Right lobe of liver (tissue), 6 donors: Measurements from ENCODE around the gene LAMA1. TPM values are rescaled to one million over a fixed set of nuclear protein-coding genes. Genes with fewer than 3 reads are reported as not detected.

Experiments used
- ATAC-seq, 4 donors: fragments of 200-7000 bp; cut with Tn5 transposase; one replicate each; pipeline ENCODE4 v1.9.1; 2020; ENCODE audit warnings: mild to moderate bottlenecking in 4 of 4, moderate library complexity in 4 of 4
- DNase-seq, 3 donors: peaks; one replicate each; pipeline ENCODE4 v3.0.0-alpha.2; 2020
- H3K27ac ChIP-seq, 3 donors: fragments of 200-600 bp; one replicate each; pipeline ENCODE4 v1.8.0; 2022
- H3K27me3 ChIP-seq, 2 donors: fragments of 200-600 bp; one replicate each; pipeline ENCODE4 v1.8.0; 2022
- H3K36me3 ChIP-seq, 4 donors: fragments of 200-600 bp; sonication (generic) in 1 of 4; one replicate each; pipeline versions ENCODE4 v1.5.1 to v1.8.0; 2017 to 2022; ENCODE audit warnings: control low read depth in 1 of 4
- H3K4me1 ChIP-seq, 4 donors: fragments of 200-600 bp; sonication (generic) in 1 of 4; one replicate each; pipeline versions ENCODE4 v1.5.1 to v1.8.0; 2017 to 2022; ENCODE audit warnings: control low read depth in 1 of 4
- H3K4me3 ChIP-seq, 3 donors: fragments of 200-600 bp; one replicate each; pipeline ENCODE4 v1.8.0; 2022
- H3K9me3 ChIP-seq, 4 donors: fragments of 200-600 bp; sonication (generic) in 1 of 4; one replicate each; pipeline versions ENCODE4 v1.5.1 to v1.8.0; 2017 to 2022; ENCODE audit warnings: control low read depth in 1 of 4
- POLR2A ChIP-seq: fragments of 450-650 bp; IDR thresholded peaks from one replicate; pipeline ENCODE4 v1.6.1; 2017; ENCODE audit warnings: antibody characterized with exemption, mild to moderate bottlenecking
- WGBS: methylation state at CpG from one replicate; pipeline ENCODE4 v1.1.6; 2018; ENCODE audit warnings: low coverage, low lambda C conversion rate; ENCODE audit not compliant: insufficient coverage; ENCODE audit errors: missing lambda C conversion rate; 5-methylcytosine and 5-hydroxymethylcytosine counted together
- intact Hi-C, 2 donors: fragments of 100-400 bp; cut with DNase I; formaldehyde crosslinking; loops; one replicate each; pipeline versions ENCODE4 v1.11.2 to v1.14.1; 2022
- total RNA-seq, 6 experiments: library from RNA; depleted of rRNA in 2 of 6; stranded (reverse); fragments of >200 nt in 2 of 6; fragmentation: NEBNext Ultra II Directional in 3 of 6; extraction: Animal tissue kit (Norgen Biotek cat#: 25700) in 3 of 6; gene quantifications; one replicate each; pipeline versions ENCODE4 v1.1.0 to v1.2.4, GENCODE V29; 2016 to 2023
- TF ChIP-seq, protein P1 (sequence below), 4 donors: fragments of 200-600 bp in 3 of 4; fragments of 450-650 bp in 1 of 4; IDR thresholded peaks; one replicate each; pipeline versions ENCODE4 v1.5.1 to v1.8.0; 2016 to 2022; ENCODE audit warnings: antibody characterized with exemption in 4 of 4, mild to moderate bottlenecking in 2 of 4
- donor health status: DM: no; HTN: yes; CAD: no.
- donor health status: DM: no; HTN: no; CAD: no.
- donor health status: DM: no; HTN: no; CAD: no.
- donor health status: DM: no; HTN: yes; CAD: no.
- donor health status: DM: no; HTN: yes; CAD: no.

The LAMA1 gene
- total RNA-seq, 6 experiments from 2014 or later: 0.06 to 0.56 (median 0.29) TPM

DNA sequence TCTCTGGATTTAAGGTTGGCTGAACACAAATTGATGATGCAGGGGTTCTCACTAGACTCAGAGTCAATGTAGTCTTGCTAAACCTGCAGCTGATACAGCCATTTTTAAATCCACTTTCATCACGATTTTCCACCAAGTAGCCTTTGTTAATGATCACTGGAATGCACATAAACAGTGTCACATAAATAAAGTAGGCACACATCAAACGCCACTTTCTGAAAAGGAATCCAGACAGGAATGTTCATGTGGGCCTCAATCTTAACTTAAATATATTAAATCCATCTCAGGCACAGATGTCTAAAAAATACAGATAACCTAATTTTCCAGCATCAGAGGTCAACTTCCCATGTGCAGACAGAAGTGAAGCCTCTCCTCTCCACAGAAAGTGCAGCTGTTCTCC, 58.3 kb downstream of the LAMA1 start:
- no peak for DNase-seq
- 45% methylated on average over 2 of the region's 2 CpGs for WGBS
- Histone ChIP-seq H3K27me3 (no peaks in the 10 kb centered on the region), H3K4me3 (no peak overlapping the region), H3K4me1 (no peaks in the 10 kb centered on the region), H3K9me3 (no peaks in the 10 kb centered on the region), H3K36me3 (no peaks in the 10 kb centered on the region), H3K27ac (no peak overlapping the region)
- ATAC-seq: no peak
- TF ChIP-seq, protein P1, sequence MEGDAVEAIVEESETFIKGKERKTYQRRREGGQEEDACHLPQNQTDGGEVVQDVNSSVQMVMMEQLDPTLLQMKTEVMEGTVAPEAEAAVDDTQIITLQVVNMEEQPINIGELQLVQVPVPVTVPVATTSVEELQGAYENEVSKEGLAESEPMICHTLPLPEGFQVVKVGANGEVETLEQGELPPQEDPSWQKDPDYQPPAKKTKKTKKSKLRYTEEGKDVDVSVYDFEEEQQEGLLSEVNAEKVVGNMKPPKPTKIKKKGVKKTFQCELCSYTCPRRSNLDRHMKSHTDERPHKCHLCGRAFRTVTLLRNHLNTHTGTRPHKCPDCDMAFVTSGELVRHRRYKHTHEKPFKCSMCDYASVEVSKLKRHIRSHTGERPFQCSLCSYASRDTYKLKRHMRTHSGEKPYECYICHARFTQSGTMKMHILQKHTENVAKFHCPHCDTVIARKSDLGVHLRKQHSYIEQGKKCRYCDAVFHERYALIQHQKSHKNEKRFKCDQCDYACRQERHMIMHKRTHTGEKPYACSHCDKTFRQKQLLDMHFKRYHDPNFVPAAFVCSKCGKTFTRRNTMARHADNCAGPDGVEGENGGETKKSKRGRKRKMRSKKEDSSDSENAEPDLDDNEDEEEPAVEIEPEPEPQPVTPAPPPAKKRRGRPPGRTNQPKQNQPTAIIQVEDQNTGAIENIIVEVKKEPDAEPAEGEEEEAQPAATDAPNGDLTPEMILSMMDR (IDR thresholded peaks at IDR 0.05): no peak
- no peak for TF ChIP-seq POLR2A
- intact Hi-C loops: no loop called here

DNA sequence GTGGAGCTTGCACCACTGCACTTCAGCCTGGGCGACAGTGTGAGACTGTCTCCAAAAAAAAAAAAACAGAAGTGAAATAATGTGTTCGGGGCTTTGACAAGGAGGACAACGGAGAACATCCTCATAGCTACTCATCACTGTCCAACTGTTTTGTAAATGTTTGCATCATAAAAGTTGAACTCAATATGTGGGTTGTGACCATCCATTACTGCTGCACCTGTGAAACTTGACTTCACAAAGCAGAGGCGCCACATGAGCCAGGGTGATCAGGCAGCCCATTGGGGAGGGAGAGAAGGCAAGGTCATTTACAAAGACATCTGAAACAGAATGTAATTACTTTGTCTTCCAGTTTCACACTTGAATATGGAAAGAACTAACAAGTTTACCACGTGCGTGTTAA, 61.6 kb downstream of the LAMA1 start:
- no peak for ATAC-seq
- Histone ChIP-seq H3K4me3 (no peak overlapping the region), H3K9me3 (no peaks in the 10 kb centered on the region), H3K36me3 (no peaks in the 10 kb centered on the region), H3K27me3 (no peaks in the 10 kb centered on the region), H3K27ac (no peak overlapping the region), H3K4me1 (no peaks in the 10 kb centered on the region)
- WGBS: 74% methylated on average over 5 of the region's 6 CpGs
- intact Hi-C loops: no loop called here
- no peak for DNase-seq
- TF ChIP-seq POLR2A: no peak
- TF ChIP-seq, protein P1 (IDR thresholded peaks at IDR 0.05): no peak

DNA sequence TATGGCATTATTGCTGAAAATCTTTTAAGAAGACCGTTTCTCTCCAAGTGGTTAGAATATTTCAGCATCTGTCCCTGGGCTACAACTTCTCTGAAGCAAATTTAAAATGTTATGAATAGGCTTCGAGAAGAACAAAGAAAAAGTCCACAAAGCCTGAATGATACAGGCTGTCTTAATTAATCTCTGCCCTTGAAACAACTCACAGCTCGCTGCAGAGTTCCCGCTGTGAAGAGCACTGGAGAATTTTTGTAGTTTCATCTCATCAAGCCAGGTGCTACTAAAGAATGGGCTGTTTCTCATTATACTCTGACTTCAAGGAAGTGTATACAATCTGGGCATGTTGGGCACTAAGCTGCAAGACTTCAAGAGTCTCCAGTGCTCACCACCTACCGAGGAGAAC, 67.6 kb downstream of the LAMA1 start:
- Histone ChIP-seq H3K4me1 (no peaks in the 10 kb centered on the region), H3K4me3 (no peak overlapping the region), H3K27me3 (no peaks in the 10 kb centered on the region), H3K9me3 (no peaks in the 10 kb centered on the region), H3K27ac (no peak overlapping the region), H3K36me3 (no peaks in the 10 kb centered on the region)
- ATAC-seq: no peak
- DNase-seq: no peak
- TF ChIP-seq POLR2A: no peak
- TF ChIP-seq, protein P1 (IDR thresholded peaks at IDR 0.05): no peak
- intact Hi-C loops: no loop called here
- 75% methylated on average over 5 of the region's 5 CpGs for WGBS

DNA sequence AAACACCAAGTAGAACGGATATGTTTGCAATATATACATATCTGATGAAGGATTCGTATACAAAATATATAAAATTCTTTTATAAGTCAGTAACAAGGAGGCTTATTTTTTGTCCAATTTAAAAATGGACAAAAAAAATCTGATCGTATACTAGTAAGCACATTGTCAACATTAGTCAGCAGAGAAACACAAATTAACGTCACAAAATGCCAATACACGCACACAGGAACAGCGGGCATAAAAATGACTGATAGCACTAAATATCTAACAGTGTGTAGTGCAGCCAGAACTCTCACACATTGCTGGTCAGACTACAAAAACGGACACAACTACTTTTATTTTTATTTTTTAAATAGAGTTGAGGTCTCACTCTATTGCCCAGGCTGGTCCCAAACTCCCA, 69.5 kb downstream of the LAMA1 start:
- TF ChIP-seq POLR2A: no peak
- TF ChIP-seq, protein P1 (IDR thresholded peaks at IDR 0.05): no peak
- WGBS: 57% methylated on average over 7 of the region's 7 CpGs

DNA sequence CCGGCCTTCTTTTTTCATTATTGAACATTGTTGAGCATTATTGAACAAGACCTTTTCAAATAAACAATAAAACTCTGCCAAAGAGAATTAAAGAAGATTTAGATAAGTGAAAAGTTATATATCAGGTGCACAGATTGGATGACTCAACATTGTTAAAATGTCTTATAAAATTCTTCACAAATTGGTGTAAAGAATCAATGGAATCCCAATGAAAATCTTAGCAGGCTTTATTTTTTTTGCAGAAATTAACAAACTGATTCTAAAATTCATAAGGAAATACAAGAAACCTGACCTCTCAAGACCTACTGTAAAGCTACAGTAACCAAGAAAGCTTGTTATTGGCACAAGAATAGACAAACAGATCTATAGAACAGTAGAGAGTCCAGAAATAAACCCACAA, 70.3 kb downstream of the LAMA1 start:
- H3K4me1 ChIP-seq: no peaks in the 10 kb centered on the region
- H3K36me3 ChIP-seq: no peaks in the 10 kb centered on the region
- no peak overlapping the region for H3K4me3 ChIP-seq
- DNase-seq (no peak), ATAC-seq (no peak)
- no peak overlapping the region for H3K27ac ChIP-seq
- TF ChIP-seq POLR2A: no peak
- intact Hi-C loops: no loop called here
- no peaks in the 10 kb centered on the region for H3K27me3 ChIP-seq
- 67% methylated on average over 1 of the region's 1 CpG for WGBS
- no peaks in the 10 kb centered on the region for H3K9me3 ChIP-seq

More for the DNA sequence above, 69.5 kb downstream of the LAMA1 start:
- Histone ChIP-seq H3K9me3 (no peaks in the 10 kb centered on the region), H3K4me1 (no peaks in the 10 kb centered on the region), H3K27me3 (no peaks in the 10 kb centered on the region), H3K4me3 (no peak overlapping the region), H3K27ac (no peak overlapping the region), H3K36me3 (no peaks in the 10 kb centered on the region)
- intact Hi-C loops: no loop called here
- ATAC-seq (no peak), DNase-seq (no peak)
